CD14-positive monocyte (primary cell): ENCODE data around the gene TBCD. TPM values are rescaled to one million over a fixed set of nuclear protein-coding genes. Genes with fewer than 3 reads are reported as not detected.

Experiments used
- DNase-seq, 3 donors: peaks; one replicate each; pipeline ENCODE4 v3.0.0-alpha.2; 2011 to 2022
- H2AFZ ChIP-seq: 2 replicates; pipeline ENCODE4 v1.6.0; 2012; ENCODE audit warnings: mild to moderate bottlenecking, low read depth, low read length, inconsistent platforms; ENCODE audit not compliant: insufficient read depth, poor library complexity, severe bottlenecking
- H3K27ac ChIP-seq, 2 donors: 1 replicate in 1 of 2; 2 replicates in 1 of 2; pipeline ENCODE4 v1.5.1; 2012 to 2013; ENCODE audit warnings: low read length in 2 of 2, control low read depth in 1 of 2, inconsistent platforms in 1 of 2, low read depth in 1 of 2, mild to moderate bottlenecking in 1 of 2
- H3K27me3 ChIP-seq, 2 donors: one replicate each; pipeline versions ENCODE4 v1.6.0 to v1.6.1; 2011 to 2013; ENCODE audit warnings: low read length in 2 of 2; ENCODE audit not compliant: control insufficient read depth in 2 of 2, insufficient read depth in 2 of 2
- H3K36me3 ChIP-seq, 2 donors: replicated peaks in 1 of 2; 1 replicate in 1 of 2; 2 replicates in 1 of 2; pipeline versions ENCODE4 v1.5.1 to v1.6.1; 2012 to 2013; ENCODE audit warnings: low read length in 2 of 2, control low read depth in 1 of 2, inconsistent platforms in 1 of 2, mild to moderate bottlenecking in 1 of 2; ENCODE audit not compliant: insufficient read depth in 2 of 2, control insufficient read depth in 1 of 2
- H3K4me1 ChIP-seq, 2 donors: 1 replicate in 1 of 2; 2 replicates in 1 of 2; pipeline versions ENCODE4 v1.5.1 to v1.6.1; 2012 to 2013; ENCODE audit warnings: low read length in 2 of 2, control low read depth in 1 of 2, inconsistent platforms in 1 of 2, mild to moderate bottlenecking in 1 of 2, moderate library complexity in 1 of 2; ENCODE audit not compliant: insufficient read depth in 2 of 2, control insufficient read depth in 1 of 2
- H3K4me2 ChIP-seq: replicated peaks from 2 replicates; pipeline ENCODE3; 2012; ENCODE audit warnings: low read length, moderate library complexity, mild to moderate bottlenecking; ENCODE audit not compliant: poor library complexity, severe bottlenecking; ENCODE audit errors: extremely low read depth
- H3K4me3 ChIP-seq, 3 experiments: fragments of 200-600 bp in 1 of 3; sonication (generic) in 1 of 3; replicated peaks in 1 of 3; 1 replicate in 2 of 3; 2 replicates in 1 of 3; pipeline ENCODE4 v1.5.1; 2011 to 2013; ENCODE audit warnings: low read length in 3 of 3, mild to moderate bottlenecking in 3 of 3, control low read depth in 2 of 3, low read depth in 2 of 3, inconsistent platforms in 1 of 3, moderate library complexity in 1 of 3
- H3K79me2 ChIP-seq: 2 replicates; pipeline ENCODE4 v1.6.0; 2012; ENCODE audit warnings: mild to moderate bottlenecking, control low read depth, inconsistent platforms, low read length, moderate library complexity; ENCODE audit not compliant: insufficient read depth
- H3K9ac ChIP-seq: 2 replicates; pipeline ENCODE4 v1.6.0; 2017; ENCODE audit warnings: low read length, mild to moderate bottlenecking; ENCODE audit not compliant: insufficient read depth, poor library complexity, severe bottlenecking
- H3K9me3 ChIP-seq, 2 donors: replicated peaks in 1 of 2; 1 replicate in 1 of 2; 2 replicates in 1 of 2; pipeline versions ENCODE4 v1.5.1 to v1.6.1; 2012 to 2013; ENCODE audit warnings: low read length in 2 of 2, control low read depth in 1 of 2; ENCODE audit not compliant: control insufficient read depth in 1 of 2, insufficient read depth in 1 of 2
- H4K20me1 ChIP-seq: 2 replicates; pipeline ENCODE4 v1.6.0; 2012; ENCODE audit warnings: mild to moderate bottlenecking, low read length, control low read depth, moderate library complexity; ENCODE audit not compliant: insufficient read depth
- H3K27ac Mint-ChIP-seq, 7 donors: one replicate each; pipeline ENCODE4 v1.8.0; 2020; ENCODE audit warnings: mild to moderate bottlenecking in 7 of 7, mixed read lengths in 7 of 7, moderate library complexity in 6 of 7, inconsistent platforms in 2 of 7
- H3K27me3 Mint-ChIP-seq, 3 donors: one replicate each; pipeline ENCODE4 v1.8.0; 2021 to 2022; ENCODE audit warnings: low read depth in 3 of 3, mild to moderate bottlenecking in 3 of 3, mixed read lengths in 3 of 3, moderate library complexity in 3 of 3, inconsistent platforms in 1 of 3
- H3K36me3 Mint-ChIP-seq, 2 donors: one replicate each; pipeline ENCODE4 v1.8.0; 2020; ENCODE audit warnings: mixed read lengths in 2 of 2, inconsistent platforms in 1 of 2, mild to moderate bottlenecking in 1 of 2
- H3K4me1 Mint-ChIP-seq: one replicate; pipeline ENCODE4 v1.8.0; 2020; ENCODE audit warnings: mild to moderate bottlenecking, mixed read lengths
- H3K4me3 Mint-ChIP-seq, 2 donors: one replicate each; pipeline ENCODE4 v1.8.0; 2020; ENCODE audit warnings: mild to moderate bottlenecking in 2 of 2, mixed read lengths in 2 of 2, moderate library complexity in 1 of 2
- H3K9me3 Mint-ChIP-seq, 7 donors: one replicate each; pipeline ENCODE4 v1.8.0; 2020 to 2022; ENCODE audit warnings: mixed read lengths in 7 of 7, mild to moderate bottlenecking in 6 of 7, moderate library complexity in 6 of 7, inconsistent platforms in 2 of 7
- WGBS: methylation state at CpG from one replicate; pipeline ENCODE4 v1.1.5; 2013; ENCODE audit warnings: missing lambda C conversion rate; ENCODE audit not compliant: insufficient coverage; 5-methylcytosine and 5-hydroxymethylcytosine counted together
- intact Hi-C, 2 donors: fragments of 100-400 bp; cut with micrococcal nuclease; formaldehyde crosslinking; loops; one replicate each; pipeline versions ENCODE4 v1.15.0 to v1.15.1; 2023
- polyA plus RNA-seq, 3 donors: library from polyadenylated mRNA; depleted of rRNA in 1 of 3; unstranded in 2 of 3; stranded (reverse) in 1 of 3; fragments of 300-500 nt in 2 of 3; fragments of >200 nt in 1 of 3; fragmentation: Illumina TruSeq in 2 of 3; gene quantifications; 1 replicate in 2 of 3; 2 replicates in 1 of 3; pipeline ENCODE4 v1.2.3, GENCODE V29; 2012 to 2021
- TF ChIP-seq, protein P1 (sequence below): fragments of 200-600 bp; IDR thresholded peaks from one replicate; pipeline ENCODE4 v1.8.0; 2022; ENCODE audit warnings: antibody characterized with exemption, mild to moderate bottlenecking

Gene TBCD
- polyA plus RNA-seq, 3 donors = 54.7 to 74.0 (median 66.6) TPM

DNA sequence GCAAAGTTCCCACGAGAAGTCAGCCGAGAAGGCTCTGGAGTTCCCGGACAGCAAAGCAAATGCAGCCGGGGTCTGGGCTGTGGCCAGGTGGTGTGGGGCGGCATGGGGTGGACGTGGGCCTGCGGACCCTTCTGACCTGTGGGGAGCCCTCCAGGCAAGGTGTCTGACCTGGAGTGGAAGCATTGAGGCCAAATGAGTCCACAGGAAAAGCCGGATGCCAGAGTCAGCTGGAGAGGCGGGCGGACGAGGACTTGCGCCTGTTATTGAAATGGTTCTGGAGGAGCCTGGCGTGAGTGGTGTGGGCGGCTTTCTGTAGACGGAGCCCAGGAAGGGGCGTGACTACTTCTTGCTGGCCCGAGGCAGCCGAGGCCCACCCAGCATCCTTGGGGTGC is 138.5 kb downstream of the TBCD start:
- H3K36me3 ChIP-seq = peaks cover 13 to 39% of the 10 kb centered on the region in 2 donors
- peaks cover 25 to 27% of the 10 kb centered on the region in 2 donors for H3K4me1 ChIP-seq
- TF ChIP-seq, protein P1, sequence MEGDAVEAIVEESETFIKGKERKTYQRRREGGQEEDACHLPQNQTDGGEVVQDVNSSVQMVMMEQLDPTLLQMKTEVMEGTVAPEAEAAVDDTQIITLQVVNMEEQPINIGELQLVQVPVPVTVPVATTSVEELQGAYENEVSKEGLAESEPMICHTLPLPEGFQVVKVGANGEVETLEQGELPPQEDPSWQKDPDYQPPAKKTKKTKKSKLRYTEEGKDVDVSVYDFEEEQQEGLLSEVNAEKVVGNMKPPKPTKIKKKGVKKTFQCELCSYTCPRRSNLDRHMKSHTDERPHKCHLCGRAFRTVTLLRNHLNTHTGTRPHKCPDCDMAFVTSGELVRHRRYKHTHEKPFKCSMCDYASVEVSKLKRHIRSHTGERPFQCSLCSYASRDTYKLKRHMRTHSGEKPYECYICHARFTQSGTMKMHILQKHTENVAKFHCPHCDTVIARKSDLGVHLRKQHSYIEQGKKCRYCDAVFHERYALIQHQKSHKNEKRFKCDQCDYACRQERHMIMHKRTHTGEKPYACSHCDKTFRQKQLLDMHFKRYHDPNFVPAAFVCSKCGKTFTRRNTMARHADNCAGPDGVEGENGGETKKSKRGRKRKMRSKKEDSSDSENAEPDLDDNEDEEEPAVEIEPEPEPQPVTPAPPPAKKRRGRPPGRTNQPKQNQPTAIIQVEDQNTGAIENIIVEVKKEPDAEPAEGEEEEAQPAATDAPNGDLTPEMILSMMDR = no peak
- H3K4me1 Mint-ChIP-seq = peaks cover 42% of the 10 kb centered on the region
- H3K27ac ChIP-seq = no peak overlapping the region
- H3K27me3 ChIP-seq = no peaks in the 10 kb centered on the region
- no peak overlapping the region for H2AFZ ChIP-seq
- no peak overlapping the region for H3K9ac ChIP-seq
- H3K9me3 Mint-ChIP-seq = peaks cover 0 to 6% (median 0%) of the 10 kb centered on the region in 7 donors
- H3K4me2 ChIP-seq = no peak overlapping the region
- H3K79me2 ChIP-seq = peaks cover 5% of the 10 kb centered on the region
- H3K27ac Mint-ChIP-seq = no peak overlapping the region
- no peaks in the 10 kb centered on the region for H3K9me3 ChIP-seq
- H3K27me3 Mint-ChIP-seq = peaks cover 0 to 3% (median 0%) of the 10 kb centered on the region in 3 donors
- H3K4me3 ChIP-seq = no peak overlapping the region
- no peak for DNase-seq
- no peak overlapping the region for H3K4me3 Mint-ChIP-seq
- intact Hi-C loops = no loop called here
- 97% methylated on average over 16 of the region's 18 CpGs for WGBS
- H4K20me1 ChIP-seq = no peaks in the 10 kb centered on the region
- peaks cover 36 to 43% of the 10 kb centered on the region in 2 donors for H3K36me3 Mint-ChIP-seq

GRCh38 chr17:82890926-82891678 is 139.2 kb downstream of the TBCD start:
- no peak overlapping the region for H3K27ac ChIP-seq
- no peak overlapping the region for H3K4me2 ChIP-seq
- Mint-ChIP-seq H3K27me3 (peaks cover 0 to 3% (median 0%) of the 10 kb centered on the region in 3 donors), H3K36me3 (peaks cover 42 to 49% of the 10 kb centered on the region in 2 donors), H3K4me3 (no peak overlapping the region), H3K4me1 (peaks cover 36% of the 10 kb centered on the region), H3K9me3 (peaks cover 0 to 6% (median 0%) of the 10 kb centered on the region in 7 donors), H3K27ac (no peak overlapping the region)
- H3K9ac ChIP-seq = no peak overlapping the region
- 99% methylated on average over 26 of the region's 29 CpGs for WGBS
- no peaks in the 10 kb centered on the region for H3K9me3 ChIP-seq
- no peaks in the 10 kb centered on the region for H4K20me1 ChIP-seq
- DNase-seq = no peak
- intact Hi-C loops = no loop called here
- no peaks in the 10 kb centered on the region for H3K27me3 ChIP-seq
- no peak overlapping the region for H2AFZ ChIP-seq
- H3K4me3 ChIP-seq = no peak overlapping the region
- H3K4me1 ChIP-seq = peaks cover 17 to 19% of the 10 kb centered on the region in 2 donors
- TF ChIP-seq, protein P1 = no peak
- peaks cover 5% of the 10 kb centered on the region for H3K79me2 ChIP-seq
- H3K36me3 ChIP-seq = peaks cover 15 to 46% of the 10 kb centered on the region in 2 donors
